ENCODE data around the gene HOPX.

DNA sequence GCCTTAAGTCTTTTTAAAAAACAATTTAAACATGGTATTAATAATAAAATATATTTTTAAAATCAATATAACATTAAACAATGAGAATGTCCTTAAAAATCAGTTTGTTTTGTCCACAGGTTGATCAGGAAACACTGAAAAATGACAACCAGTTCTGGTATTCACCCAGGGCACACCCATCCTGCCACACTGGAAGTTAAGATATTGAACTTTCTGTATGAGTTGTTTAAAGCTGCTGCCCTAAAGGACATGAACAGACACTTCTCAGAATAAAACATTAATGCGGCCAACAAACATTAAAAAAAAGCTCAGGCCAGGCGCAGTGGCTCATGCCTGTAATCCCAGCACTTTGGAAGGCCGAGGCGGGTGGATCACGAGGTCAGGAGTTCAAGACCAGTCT lies 15.0 kb upstream of the HOPX start:
- TF ChIP-seq POLR2A (IDR thresholded peaks at IDR 0.05; ENCODE audit: low read depth, low read length) = no peak
- TF ChIP-seq POLR2AphosphoS5 (IDR thresholded peaks at IDR 0.05; ENCODE audit: low read depth, low read length) = no peak

All from GM12892 (cell line).